ENCODE data around the gene DDX53. TPM values are rescaled to one million over a fixed set of nuclear protein-coding genes. Genes with fewer than 3 reads are reported as not detected.

The DDX53 gene
- total RNA-seq, 3 donors from 2014 or later, result not detected

DNA sequence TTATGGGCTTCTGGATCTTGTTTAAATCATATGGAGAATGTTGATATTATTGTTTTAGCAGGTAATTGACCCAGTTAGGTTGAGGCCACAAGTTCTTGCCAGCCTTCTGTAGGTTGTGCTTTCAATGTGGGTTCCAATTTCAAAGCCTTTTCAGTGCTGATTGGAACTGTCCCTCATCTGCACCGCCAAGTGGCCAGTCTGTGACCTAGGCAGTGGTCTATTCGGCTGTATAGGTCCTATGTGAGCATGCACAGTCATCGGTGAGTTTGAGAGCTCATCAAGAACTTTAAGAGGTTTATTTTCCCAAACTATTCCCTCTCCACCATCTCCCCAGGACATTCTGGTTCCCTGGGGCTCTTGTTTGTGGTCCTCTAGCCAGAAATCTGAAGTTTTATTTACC lies 35.7 kb downstream of the DDX53 start:
- DNase-seq (ENCODE audit: low spot score in 2 of 2), result no peak
- no peaks in the 10 kb centered on the region for H3K4me1 ChIP-seq
- no peak overlapping the region for H3K4me3 ChIP-seq
- no peaks in the 10 kb centered on the region for H3K36me3 ChIP-seq
- intact Hi-C loops (cut with DNase I; ENCODE audit: low total_unique reads), result no loop called here
- no peak overlapping the region for H3K27ac ChIP-seq
- no peaks in the 10 kb centered on the region for H3K9me3 ChIP-seq
- TF ChIP-seq POLR2A (IDR thresholded peaks at IDR 0.05) (no peak), POLR2AphosphoS5 (IDR thresholded peaks at IDR 0.05) (no peak)
- TF ChIP-seq, protein P1, sequence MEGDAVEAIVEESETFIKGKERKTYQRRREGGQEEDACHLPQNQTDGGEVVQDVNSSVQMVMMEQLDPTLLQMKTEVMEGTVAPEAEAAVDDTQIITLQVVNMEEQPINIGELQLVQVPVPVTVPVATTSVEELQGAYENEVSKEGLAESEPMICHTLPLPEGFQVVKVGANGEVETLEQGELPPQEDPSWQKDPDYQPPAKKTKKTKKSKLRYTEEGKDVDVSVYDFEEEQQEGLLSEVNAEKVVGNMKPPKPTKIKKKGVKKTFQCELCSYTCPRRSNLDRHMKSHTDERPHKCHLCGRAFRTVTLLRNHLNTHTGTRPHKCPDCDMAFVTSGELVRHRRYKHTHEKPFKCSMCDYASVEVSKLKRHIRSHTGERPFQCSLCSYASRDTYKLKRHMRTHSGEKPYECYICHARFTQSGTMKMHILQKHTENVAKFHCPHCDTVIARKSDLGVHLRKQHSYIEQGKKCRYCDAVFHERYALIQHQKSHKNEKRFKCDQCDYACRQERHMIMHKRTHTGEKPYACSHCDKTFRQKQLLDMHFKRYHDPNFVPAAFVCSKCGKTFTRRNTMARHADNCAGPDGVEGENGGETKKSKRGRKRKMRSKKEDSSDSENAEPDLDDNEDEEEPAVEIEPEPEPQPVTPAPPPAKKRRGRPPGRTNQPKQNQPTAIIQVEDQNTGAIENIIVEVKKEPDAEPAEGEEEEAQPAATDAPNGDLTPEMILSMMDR (IDR thresholded peaks at IDR 0.05), result no peak
- H3K27me3 ChIP-seq, result peaks cover 0 to 18% of the 10 kb centered on the region in 2 donors

DNA sequence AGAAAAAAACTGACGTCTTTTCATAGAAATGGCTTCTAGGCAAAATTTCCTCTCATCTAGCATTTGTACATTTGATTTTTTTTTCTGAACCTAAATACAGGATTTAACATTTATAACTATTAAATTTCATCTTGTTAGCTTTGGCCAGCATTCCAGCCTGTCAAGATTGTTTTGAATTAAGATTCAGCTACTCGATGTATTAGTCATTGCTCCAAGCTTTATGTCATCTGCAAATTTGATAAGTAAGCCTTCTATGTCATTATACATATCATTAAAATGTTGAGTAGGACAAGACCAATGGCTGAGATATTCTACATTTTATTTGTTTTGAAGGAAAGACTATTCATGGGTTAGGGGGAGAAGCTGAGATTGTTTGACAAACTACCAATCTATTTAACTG lies 46.7 kb downstream of the DDX53 start:
- intact Hi-C loops (cut with DNase I; ENCODE audit: low total_unique reads), result no loop called here
- no peak for DNase-seq (ENCODE audit: low spot score in 2 of 2)

DNA sequence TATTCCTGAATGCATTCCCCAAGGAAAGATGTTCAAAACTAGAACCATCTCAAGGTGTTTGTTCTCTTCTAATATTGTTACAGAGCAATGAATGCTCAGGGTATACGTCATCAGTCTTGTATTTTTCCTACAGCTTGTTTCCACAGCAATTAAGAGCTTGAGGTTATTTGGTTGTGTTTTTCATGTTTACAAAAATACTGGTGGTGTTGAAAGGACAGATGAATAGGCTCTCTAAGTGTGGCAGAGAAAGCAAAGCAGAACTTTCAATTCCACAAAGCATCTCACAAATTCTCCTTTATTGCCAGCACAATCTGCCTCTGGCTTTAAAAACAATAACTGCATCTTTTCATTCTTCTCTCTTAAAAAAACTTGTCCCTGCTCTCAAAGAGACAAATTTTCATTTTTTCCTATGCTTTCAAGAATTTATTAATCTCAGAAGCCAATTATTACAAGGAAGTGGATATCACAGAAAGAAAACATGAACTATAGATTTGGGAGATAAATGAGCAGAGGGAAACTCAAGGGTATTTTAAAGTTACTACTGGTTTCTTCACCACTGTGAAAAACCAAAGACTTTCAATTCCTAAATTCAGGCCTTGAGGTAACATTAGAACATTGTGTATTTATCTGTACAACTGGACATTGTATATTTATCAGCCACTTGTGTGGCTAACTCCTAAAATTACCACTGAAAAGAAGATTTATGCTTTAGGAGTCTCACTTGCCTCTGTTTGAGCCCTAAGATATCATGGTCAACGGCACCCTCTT lies 49.2 kb downstream of the DDX53 start:
- intact Hi-C loops (cut with DNase I; ENCODE audit: low total_unique reads), result no loop called here

More for the DNA sequence above, 46.7 kb downstream of the DDX53 start:
- H3K4me3 ChIP-seq, result no peak overlapping the region
- no peaks in the 10 kb centered on the region for H3K4me1 ChIP-seq
- H3K36me3 ChIP-seq, result no peaks in the 10 kb centered on the region
- H3K27me3 ChIP-seq, result peaks cover 0 to 21% of the 10 kb centered on the region in 2 donors
- H3K27ac ChIP-seq, result no peak overlapping the region
- TF ChIP-seq, protein P1 (IDR thresholded peaks at IDR 0.05), result no peak
- no peak for TF ChIP-seq POLR2A (IDR thresholded peaks at IDR 0.05)
- TF ChIP-seq POLR2AphosphoS5 (IDR thresholded peaks at IDR 0.05), result no peak
- no peaks in the 10 kb centered on the region for H3K9me3 ChIP-seq

DNA sequence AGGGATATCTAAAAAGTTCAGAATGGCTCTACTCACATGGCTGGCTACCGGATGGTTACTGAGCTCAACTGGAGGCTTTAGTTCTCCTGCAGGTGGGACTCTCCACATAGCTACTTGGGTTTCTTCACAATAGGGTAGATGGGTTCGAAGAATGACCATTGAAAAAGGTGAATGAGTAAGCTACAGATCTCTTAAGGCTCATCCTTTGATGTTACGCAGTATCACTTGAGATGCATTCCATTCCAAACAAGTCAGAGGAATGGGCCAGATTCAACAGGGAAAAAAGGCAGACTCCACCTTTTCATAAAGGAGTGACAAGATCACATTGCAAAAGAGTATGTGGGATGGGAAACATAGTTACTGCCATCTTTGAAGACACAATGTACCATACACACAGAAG lies 52.6 kb downstream of the DDX53 start:
- peaks cover 0 to 17% of the 10 kb centered on the region in 2 donors for H3K27me3 ChIP-seq
- H3K36me3 ChIP-seq, result no peaks in the 10 kb centered on the region
- H3K27ac ChIP-seq, result no peak overlapping the region
- TF ChIP-seq, protein P1 (IDR thresholded peaks at IDR 0.05), result no peak
- TF ChIP-seq POLR2A (IDR thresholded peaks at IDR 0.05) (no peak), POLR2AphosphoS5 (IDR thresholded peaks at IDR 0.05) (no peak)
- no peaks in the 10 kb centered on the region for H3K9me3 ChIP-seq
- intact Hi-C loops (cut with DNase I; ENCODE audit: low total_unique reads), result no loop called here
- no peaks in the 10 kb centered on the region for H3K4me1 ChIP-seq
- H3K4me3 ChIP-seq, result no peak overlapping the region
- no peak for DNase-seq (ENCODE audit: low spot score in 2 of 2)

More for the DNA sequence above, 49.2 kb downstream of the DDX53 start:
- no peaks in the 10 kb centered on the region for H3K9me3 ChIP-seq
- H3K27me3 ChIP-seq, result peaks cover 0 to 17% of the 10 kb centered on the region in 2 donors
- H3K4me1 ChIP-seq, result no peaks in the 10 kb centered on the region
- DNase-seq (ENCODE audit: low spot score in 2 of 2), result no peak
- no peak overlapping the region for H3K4me3 ChIP-seq
- no peak overlapping the region for H3K27ac ChIP-seq
- H3K36me3 ChIP-seq, result no peaks in the 10 kb centered on the region
- TF ChIP-seq POLR2AphosphoS5 (IDR thresholded peaks at IDR 0.05), result no peak
- TF ChIP-seq, protein P1 (IDR thresholded peaks at IDR 0.05), result no peak
- TF ChIP-seq POLR2A (IDR thresholded peaks at IDR 0.05), result no peak

All from breast epithelium (tissue), 4 donors.